B cell (primary cell): Measurements from ENCODE around the gene KIF7. TPM values are rescaled to one million over a fixed set of nuclear protein-coding genes. Genes with fewer than 3 reads are reported as not detected.

Experiments used
- ATAC-seq: fragments of 200-7000 bp; cut with Tn5 transposase; one replicate; pipeline ENCODE4 v1.10.0; 2021; ENCODE audit warnings: low read depth, mild to moderate bottlenecking, moderate number of reproducible peaks, moderate library complexity
- CTCF ChIA-PET: fragments of 350-600 bp; sonication (Branson Sonifier 250); formaldehyde crosslinking; loops from one replicate; lab custom pipeline; 2021; ENCODE audit warnings: antibody characterized with exemption, inconsistent platforms; lab: Charles Lee
- POLR2A ChIA-PET: fragments of 350-600 bp; sonication (Branson Sonifier 250); formaldehyde crosslinking; loops from one replicate; lab custom pipeline; 2021; ENCODE audit warnings: antibody characterized with exemption; lab: Charles Lee
- DNase-seq: peaks from one replicate; pipeline ENCODE4 v3.0.0; 2013
- H2AFZ ChIP-seq: 2 replicates; pipeline ENCODE4 v1.6.1; 2012; ENCODE audit warnings: mild to moderate bottlenecking, low read depth, low read length; ENCODE audit not compliant: insufficient read depth, poor library complexity, severe bottlenecking
- H3K27ac ChIP-seq, 2 donors: 1 replicate in 1 of 2; 2 replicates in 1 of 2; pipeline ENCODE4 v1.5.1; 2012 to 2013; ENCODE audit warnings: low read length in 2 of 2, mild to moderate bottlenecking in 2 of 2, moderate library complexity in 1 of 2
- H3K27me3 ChIP-seq, 4 experiments: fragments of 200-600 bp in 1 of 4; sonication (generic) in 1 of 4; replicated peaks in 1 of 4; 1 replicate in 2 of 4; 2 replicates in 2 of 4; pipeline versions ENCODE4 v1.6.1 to v1.7.0; 2013 to 2016; ENCODE audit warnings: low read length in 3 of 4, mild to moderate bottlenecking in 2 of 4, mixed read lengths in 1 of 4, moderate library complexity in 1 of 4; ENCODE audit not compliant: insufficient read depth in 4 of 4, control insufficient read depth in 3 of 4; ENCODE audit errors: control extremely low read depth in 1 of 4
- H3K36me3 ChIP-seq, 2 experiments: replicated peaks in 1 of 2; 1 replicate in 1 of 2; 2 replicates in 1 of 2; pipeline versions ENCODE4 v1.6.1 to v1.7.1; 2013; ENCODE audit warnings: low read length in 1 of 2; ENCODE audit not compliant: insufficient read depth in 2 of 2, control insufficient read depth in 1 of 2; ENCODE audit errors: control extremely low read depth in 1 of 2, extremely low read depth in 1 of 2
- H3K4me1 ChIP-seq, 2 donors: fragments of 200-600 bp in 1 of 2; sonication (generic) in 1 of 2; 1 replicate in 1 of 2; 2 replicates in 1 of 2; pipeline versions ENCODE4 v1.5.1 to v1.6.1; 2013 to 2017; ENCODE audit warnings: low read length in 2 of 2; ENCODE audit not compliant: control insufficient read depth in 2 of 2, insufficient read depth in 2 of 2
- H3K4me2 ChIP-seq: replicated peaks from 2 replicates; pipeline ENCODE3; 2012; ENCODE audit warnings: mild to moderate bottlenecking, low read depth, low read length; ENCODE audit not compliant: poor library complexity, severe bottlenecking
- H3K4me3 ChIP-seq, 5 experiments: fragments of 200-600 bp in 1 of 5; sonication (generic) in 1 of 5; 1 replicate in 3 of 5; 2 replicates in 2 of 5; pipeline versions ENCODE4 v1.5.1 to v1.7.0; 2011 to 2016; ENCODE audit warnings: low read length in 4 of 5, mild to moderate bottlenecking in 4 of 5, low read depth in 2 of 5, control low read depth in 1 of 5, moderate library complexity in 1 of 5; ENCODE audit not compliant: insufficient read depth in 1 of 5; ENCODE audit errors: control extremely low read depth in 1 of 5, extremely low read depth in 1 of 5
- H3K79me2 ChIP-seq: fragments of 200-600 bp; sonication (generic); one replicate; pipeline ENCODE4 v1.6.0; 2016; ENCODE audit warnings: low read length; ENCODE audit not compliant: control insufficient read depth, insufficient read depth
- H3K9ac ChIP-seq: fragments of 200-600 bp; sonication (generic); 2 replicates; pipeline ENCODE4 v1.6.1; 2017; ENCODE audit warnings: mild to moderate bottlenecking, low read length, moderate library complexity
- H3K9me3 ChIP-seq, 3 donors: one replicate each; pipeline versions ENCODE4 v1.6.1 to v1.7.1; 2013; ENCODE audit warnings: low read length in 2 of 3; ENCODE audit not compliant: control insufficient read depth in 2 of 3, insufficient read depth in 1 of 3; ENCODE audit errors: control extremely low read depth in 1 of 3
- H4K20me1 ChIP-seq: 2 replicates; pipeline ENCODE4 v1.6.0; 2012; ENCODE audit warnings: mild to moderate bottlenecking, low read length; ENCODE audit not compliant: insufficient read depth, control insufficient read depth, poor library complexity, severe bottlenecking
- H3K27ac Mint-ChIP-seq: one replicate; pipeline ENCODE4 v1.8.0; 2021; ENCODE audit warnings: mixed read lengths
- H3K27me3 Mint-ChIP-seq: one replicate; pipeline ENCODE4 v1.8.0; 2021; ENCODE audit warnings: mixed read lengths
- H3K4me1 Mint-ChIP-seq: one replicate; pipeline ENCODE4 v1.8.0; 2021; ENCODE audit warnings: mixed read lengths
- H3K4me3 Mint-ChIP-seq: one replicate; pipeline ENCODE4 v1.8.0; 2021; ENCODE audit warnings: mixed read lengths
- H3K9me3 Mint-ChIP-seq: one replicate; pipeline ENCODE4 v1.8.0; 2022; ENCODE audit warnings: mixed read lengths; ENCODE audit not compliant: insufficient read depth
- CTCF ChIP-seq: fragments of 200-600 bp; IDR thresholded peaks from one replicate; pipeline ENCODE4 v1.8.0; 2022; ENCODE audit warnings: antibody characterized with exemption, mild to moderate bottlenecking
- EZH2 ChIP-seq: IDR thresholded peaks from 2 replicates; pipeline ENCODE4 v1.6.1; 2012; ENCODE audit warnings: borderline replicate concordance, low read depth, mild to moderate bottlenecking, moderate library complexity, low read length; ENCODE audit not compliant: insufficient read depth, poor library complexity, severe bottlenecking
- WGBS: methylation state at CpG from one replicate; pipeline ENCODE4 v1.1.5; 2013; ENCODE audit warnings: missing lambda C conversion rate; ENCODE audit not compliant: insufficient coverage; 5-methylcytosine and 5-hydroxymethylcytosine counted together
- intact Hi-C: fragments of 100-400 bp; cut with micrococcal nuclease; formaldehyde crosslinking; loops from one replicate; pipeline ENCODE4 v1.10.0; 2022
- polyA plus RNA-seq: library from polyadenylated mRNA; depleted of rRNA; stranded (reverse); fragments of >200 nt; gene quantifications from 2 replicates; pipeline ENCODE4 v1.2.3, GENCODE V29; 2012
- total RNA-seq, 2 donors: library from RNA; stranded (reverse); fragments of 120-200 nt in 1 of 2; gene quantifications; 1 replicate in 1 of 2; 2 replicates in 1 of 2; pipeline versions ENCODE4 v1.2.3 to v1.2.4, GENCODE V29; 2013 to 2022

The KIF7 gene
- total and polyA plus RNA-seq, 2 donors (not counting 1 experiment from before 2014, with no cell fraction given), result not detected

GRCh38 chr15:89669941-89670340 is 14.7 kb upstream of the KIF7 start:
- Histone ChIP-seq H3K9ac (no peak overlapping the region), H3K36me3 (no peaks in the 10 kb centered on the region), H3K9me3 (peaks cover 0 to 4% (median 0%) of the 10 kb centered on the region in 3 donors), H3K27ac (no peak overlapping the region), H3K79me2 (no peaks in the 10 kb centered on the region), H3K4me3 (no peak overlapping the region), H3K27me3 (peaks cover 0 to 18% (median 2%) of the 10 kb centered on the region in 4 experiments), H4K20me1 (no peaks in the 10 kb centered on the region), H3K4me2 (no peak overlapping the region), H2AFZ (no peak overlapping the region), H3K4me1 (peaks cover 0 to 7% of the 10 kb centered on the region in 2 donors)
- peaks cover 11% of the 10 kb centered on the region for H3K27me3 Mint-ChIP-seq
- POLR2A ChIA-PET, result interaction anchor here (0.6 kb wide), 1 partner anchor 27 kb away, joined by 3 read pairs; no protein-coding TSS in a partner anchor
- no peak overlapping the region for H3K4me3 Mint-ChIP-seq
- H3K4me1 Mint-ChIP-seq, result peaks cover 1% of the 10 kb centered on the region
- no peak overlapping the region for H3K27ac Mint-ChIP-seq
- H3K9me3 Mint-ChIP-seq, result no peaks in the 10 kb centered on the region
- intact Hi-C loops, result no loop called here
- DNase-seq (no peak), ATAC-seq (no peak)
- no peak for TF ChIP-seq EZH2
- TF ChIP-seq CTCF, result no peak
- 95% methylated on average over 15 of the region's 15 CpGs for WGBS
- CTCF ChIA-PET, result no interaction called here

GRCh38 chr15:89669309-89669865 is 14.1 kb upstream of the KIF7 start:
- Histone ChIP-seq H3K36me3 (no peaks in the 10 kb centered on the region), H3K4me3 (no peak overlapping the region), H3K27me3 (peaks cover 0 to 24% (median 5%) of the 10 kb centered on the region in 4 experiments), H3K4me2 (no peak overlapping the region), H3K4me1 (peaks cover 0 to 7% of the 10 kb centered on the region in 2 donors), H2AFZ (no peak overlapping the region), H3K9ac (no peak overlapping the region), H3K79me2 (no peaks in the 10 kb centered on the region), H4K20me1 (no peaks in the 10 kb centered on the region), H3K9me3 (peaks cover 0 to 4% (median 0%) of the 10 kb centered on the region in 3 donors), H3K27ac (no peak overlapping the region)
- intact Hi-C loops, result no loop called here
- H3K9me3 Mint-ChIP-seq, result no peaks in the 10 kb centered on the region
- H3K27ac Mint-ChIP-seq, result no peak overlapping the region
- no peak for ATAC-seq
- H3K4me1 Mint-ChIP-seq, result peaks cover 5% of the 10 kb centered on the region
- H3K4me3 Mint-ChIP-seq, result no peak overlapping the region
- peaks cover 16% of the 10 kb centered on the region for H3K27me3 Mint-ChIP-seq
- no peak for DNase-seq
- TF ChIP-seq EZH2 (no peak), CTCF (no peak)
- ChIA-PET CTCF (no interaction called here), POLR2A (interaction anchor here (0.6 kb wide), 1 partner anchor 28 kb away, joined by 3 read pairs; no protein-coding TSS in a partner anchor)
- WGBS, result 93% methylated on average over 7 of the region's 9 CpGs
